SIG-M5 treated with dmso at 0.1 percent for 504 hours (cell line): ENCODE measurements around the gene UBE2E2.
"Not testable (repeated sequence)": the region's sequence is repeated elsewhere in the genome, so short reads cannot be mapped to it uniquely, and the experiment has no call there.

Source experiments
- DNase-seq: peaks from one replicate; lab custom pipeline; 2025; ENCODE audit not compliant: unreplicated experiment; lab: John Stamatoyannopoulos, UW

Gene UBE2E2

GRCh38 chr3:23608650-23609049, 405.5 kb downstream of the UBE2E2 start:
- DNase-seq, result no peak

DNA sequence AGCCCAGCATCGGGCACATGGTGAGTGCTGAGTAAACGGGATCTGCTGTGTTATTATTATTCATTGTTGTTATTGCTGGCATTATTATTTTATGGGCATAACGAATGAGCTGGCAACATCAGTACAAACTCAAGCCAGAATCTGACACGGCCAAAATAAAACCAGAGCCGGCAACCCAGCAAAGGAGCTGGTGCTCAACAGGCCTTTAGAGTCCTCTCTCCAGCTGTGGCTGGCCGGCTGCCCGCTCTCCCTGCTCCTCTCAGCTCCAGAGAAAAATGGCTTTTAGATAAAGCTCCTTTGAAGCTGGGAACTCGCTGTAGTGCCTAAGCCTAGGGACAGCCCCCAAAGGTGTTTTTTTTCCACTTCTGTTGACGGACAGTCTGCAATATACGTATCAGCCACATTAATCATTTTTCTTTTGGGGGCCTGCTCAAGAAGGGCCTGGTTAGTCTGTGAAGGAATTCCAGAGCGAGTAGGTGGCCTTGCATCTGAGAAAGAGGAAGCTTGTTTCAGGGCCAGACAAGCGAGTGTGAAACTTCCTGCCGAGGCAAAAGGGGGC, 408.7 kb downstream of the UBE2E2 start:
- DNase-seq, result peak; percentile 13

- no peak for DNase-seq
These were observed 409.3 kb downstream of the UBE2E2 start for GRCh38 chr3:23612296-23612891.

- no peak for DNase-seq
These were observed 411.9 kb downstream of the UBE2E2 start for GRCh38 chr3:23615068-23615467.

DNA sequence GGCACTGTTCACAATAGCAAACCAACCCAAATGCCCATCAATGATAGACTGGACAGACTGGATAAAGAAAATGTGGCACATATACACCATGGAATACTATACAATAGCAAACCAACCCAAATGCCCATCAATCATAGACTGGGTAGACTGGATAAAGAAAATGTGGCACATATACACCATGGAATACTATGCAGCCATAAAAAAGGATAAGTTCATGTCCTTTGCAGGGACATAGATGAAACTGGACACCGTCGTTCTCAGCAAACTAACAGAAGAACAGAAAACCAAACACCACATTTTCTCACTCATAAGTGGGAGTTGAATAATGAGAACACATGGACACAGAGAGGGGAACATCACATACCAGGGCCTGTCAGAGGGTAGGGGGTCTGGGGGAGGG, 415.3 kb downstream of the UBE2E2 start:
- not testable (repeated sequence) for DNase-seq

DNA sequence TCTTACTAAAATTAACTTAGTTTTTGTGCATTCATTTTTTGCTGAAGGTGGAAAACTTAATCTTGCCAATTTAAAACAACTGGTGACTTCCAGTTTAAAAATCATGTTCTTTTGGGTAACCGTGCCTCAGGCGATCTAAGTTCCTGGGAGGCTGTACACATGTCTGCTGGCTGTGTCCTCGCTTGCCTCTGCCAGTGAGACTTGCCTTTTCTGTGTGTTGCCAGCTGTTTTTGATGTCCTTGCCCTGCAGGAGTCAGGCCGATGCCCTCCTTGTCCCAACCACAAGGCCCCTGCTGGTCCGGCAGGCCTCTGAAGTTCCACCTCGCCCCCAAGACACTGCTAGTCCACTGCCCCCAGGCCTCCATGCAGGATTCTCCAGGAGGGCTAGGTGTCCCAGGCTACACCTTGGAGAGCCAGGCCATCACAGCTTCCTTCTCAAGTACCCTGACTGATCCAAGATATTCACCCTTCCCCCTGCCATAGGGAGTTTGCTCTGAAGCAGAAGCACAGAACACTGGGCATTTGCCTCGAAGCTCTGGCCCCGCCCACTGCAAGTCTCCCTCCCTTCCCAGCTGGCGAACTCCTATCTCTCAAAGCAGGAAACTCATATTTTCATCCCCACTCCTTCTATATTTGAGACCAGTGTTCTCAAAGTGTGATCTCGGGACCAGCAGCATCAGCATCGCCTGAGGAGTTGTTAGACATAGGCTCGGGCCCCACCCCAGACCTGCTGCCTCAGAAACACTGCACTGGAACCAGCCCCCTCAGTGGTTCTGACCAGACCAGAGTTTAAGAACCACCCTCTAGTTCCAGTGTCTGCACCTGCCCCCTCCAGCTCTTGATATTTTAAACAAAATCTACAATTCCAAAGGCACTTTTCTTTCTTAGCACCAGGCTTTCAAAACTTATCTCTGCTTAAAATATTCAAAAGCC, 416.8 kb downstream of the UBE2E2 start:
- DNase-seq, result no peak

DNA sequence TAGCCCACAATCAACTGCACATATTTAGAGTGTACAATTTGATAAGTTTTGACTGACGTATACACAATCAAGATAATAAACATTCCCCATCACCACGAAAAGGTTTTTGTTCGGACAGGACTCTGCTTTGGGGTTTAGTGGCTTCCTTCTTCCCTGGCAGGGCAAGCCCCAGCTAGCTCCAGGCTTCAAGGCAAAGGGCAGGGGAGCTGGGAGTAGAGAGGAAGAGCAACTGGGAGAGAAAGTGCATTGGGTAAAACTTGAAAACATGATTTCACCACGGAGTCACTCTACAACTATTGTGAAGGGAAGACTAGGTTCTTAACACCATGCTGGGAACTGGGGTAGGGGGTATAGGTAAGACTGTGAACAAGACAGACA, 417.5 kb downstream of the UBE2E2 start:
- no peak for DNase-seq

DNA sequence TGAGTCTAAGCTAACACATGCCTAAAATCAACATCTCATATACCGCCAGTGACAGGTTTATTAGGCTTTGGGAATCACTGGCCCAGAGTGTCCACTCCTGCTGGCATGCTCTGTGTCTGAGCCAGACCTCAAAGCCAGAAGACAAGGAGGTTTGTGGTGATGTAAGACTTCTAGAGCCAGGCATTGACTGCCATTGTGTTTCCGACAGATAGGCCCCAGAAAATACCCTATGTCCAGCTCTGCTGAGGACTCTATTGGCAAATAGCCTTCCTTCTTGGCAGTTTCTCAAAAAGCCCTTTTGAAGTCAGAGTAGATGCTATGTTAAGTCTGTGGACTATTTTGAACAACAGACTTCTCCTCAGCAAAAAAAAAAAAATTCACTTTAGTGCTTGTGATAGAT, 420.7 kb downstream of the UBE2E2 start:
- no peak for DNase-seq

DNA sequence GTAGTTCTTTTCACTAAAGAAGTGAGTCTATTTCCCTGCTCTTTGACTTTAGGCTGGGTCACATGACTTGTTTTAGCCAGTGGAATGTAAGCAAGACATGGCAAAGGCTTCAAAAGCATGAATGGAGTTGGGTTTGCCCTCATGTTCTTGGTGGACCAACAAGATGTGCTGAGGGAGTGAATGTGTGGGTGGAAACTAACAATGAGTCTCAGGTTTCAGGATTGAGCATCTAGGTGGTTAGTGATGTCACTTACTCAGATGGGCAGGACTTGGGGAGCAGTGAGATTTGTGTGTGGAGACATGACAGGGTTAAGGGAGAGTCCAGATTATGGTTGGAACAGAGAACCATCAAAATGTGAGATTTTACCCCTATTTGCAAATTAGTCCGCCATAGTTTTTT, 421.2 kb downstream of the UBE2E2 start:
- DNase-seq, result no peak

DNA sequence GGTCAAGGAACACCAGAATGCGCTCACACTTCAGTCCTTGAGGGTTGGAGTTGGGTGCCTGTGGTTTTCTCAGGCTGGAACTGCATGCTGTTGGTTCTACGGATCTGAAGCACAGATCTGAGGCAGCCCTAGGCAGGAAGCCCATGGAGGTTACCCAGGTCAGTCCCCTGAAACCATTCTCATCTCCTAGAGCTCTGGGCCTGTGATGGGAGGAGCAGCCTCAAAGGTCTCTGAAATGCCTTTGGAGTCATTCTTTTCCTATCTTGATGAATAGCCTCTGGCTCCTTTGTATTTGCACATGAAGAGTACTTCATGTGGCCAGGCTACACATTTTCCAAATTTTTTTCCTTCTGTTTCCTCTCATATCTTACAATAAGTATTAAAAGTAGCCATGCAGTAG, 423.3 kb downstream of the UBE2E2 start:
- DNase-seq, result no peak

- DNase-seq, result no peak
These were observed 426.2 kb downstream of the UBE2E2 start for GRCh38 chr3:23629181-23629894.

DNA sequence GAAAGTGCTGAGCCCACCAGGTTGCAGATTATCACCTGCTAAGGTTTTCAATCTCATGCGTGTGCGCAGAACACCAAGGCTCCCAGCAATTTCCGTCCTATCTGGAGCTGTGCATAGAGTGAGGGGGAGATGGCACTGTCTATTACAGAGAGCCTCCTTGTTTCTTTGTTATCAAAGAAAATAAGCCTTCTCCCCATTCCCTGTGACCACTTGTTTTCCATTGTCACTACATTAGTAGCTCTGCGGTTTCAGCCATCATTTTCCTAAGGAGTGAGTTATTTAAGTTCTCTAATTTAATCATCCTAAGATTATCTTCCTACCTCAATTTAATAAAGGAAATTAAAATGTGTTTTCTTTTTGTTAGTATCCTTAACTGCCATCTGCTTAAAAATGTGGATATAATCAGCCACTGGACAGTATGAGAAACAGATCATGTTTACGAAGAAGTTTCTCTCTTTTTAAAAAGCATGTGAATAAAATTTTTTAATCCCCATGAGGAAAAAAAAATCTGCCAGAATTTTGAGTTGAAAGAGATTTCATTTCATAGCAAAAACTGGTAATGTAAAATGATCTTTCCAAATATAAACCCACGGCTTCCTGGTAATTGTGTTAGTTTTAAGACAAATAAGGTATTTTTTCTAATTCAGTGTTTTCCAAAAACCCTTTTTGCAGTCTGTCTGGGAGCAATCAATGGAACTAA, 430.3 kb downstream of the UBE2E2 start:
- no peak for DNase-seq

DNA sequence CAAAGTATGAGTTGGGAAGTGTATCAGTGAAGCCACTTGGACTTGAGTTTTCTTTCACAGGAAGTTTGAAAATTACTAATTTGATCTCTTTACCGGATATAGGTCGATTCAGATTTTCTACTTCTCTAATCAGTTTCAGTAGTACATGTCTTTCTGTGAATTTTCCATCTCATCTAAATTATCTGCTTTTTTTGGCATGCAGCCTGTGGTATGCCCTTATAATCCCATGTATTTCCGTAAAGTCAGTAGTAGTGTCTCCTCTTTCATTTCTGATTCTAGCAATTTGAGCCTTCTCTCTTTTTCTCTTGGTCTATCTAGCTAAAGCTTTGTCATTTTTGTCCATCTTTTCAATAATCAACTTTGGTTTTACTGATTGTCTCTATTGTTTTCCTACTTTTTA, 434.2 kb downstream of the UBE2E2 start:
- DNase-seq, result no peak

GRCh38 chr3:23640471-23641146, 437.5 kb downstream of the UBE2E2 start:
- DNase-seq, result no peak
